HepG2 (cell line): ENCODE results near the gene IFITM10. TPM values are rescaled to one million over a fixed set of nuclear protein-coding genes. Genes with fewer than 3 reads are reported as not detected.

ENCODE experiments used
- CCAR2 ChIP-seq: fragments of 200-400 bp; formaldehyde crosslinking; optimal IDR thresholded peaks from 2 replicates; pipeline ENCODE3; 2018; ENCODE audit warnings: low read depth, mild to moderate bottlenecking, low read length, moderate library complexity
- ESRRA ChIP-seq: sonication (generic); formaldehyde crosslinking; IDR thresholded peaks from 2 replicates; pipeline ENCODE4 v1.5.1; 2020; ENCODE audit warnings: mild to moderate bottlenecking, low read depth, missing genetic modification reagents
- FOXO1 ChIP-seq: sonication (generic); formaldehyde crosslinking; IDR thresholded peaks from 2 replicates; pipeline ENCODE4 v1.4.0; 2020; ENCODE audit warnings: missing genetic modification reagents
- FUBP1 ChIP-seq: sonication (generic); formaldehyde crosslinking; IDR thresholded peaks from 2 replicates; pipeline ENCODE4 v1.5.1; 2020; ENCODE audit warnings: missing genetic modification reagents, mild to moderate bottlenecking, borderline replicate concordance
- IRF1 ChIP-seq: sonication (generic); formaldehyde crosslinking; IDR thresholded peaks from 2 replicates; pipeline ENCODE4 v1.4.0; 2020; ENCODE audit warnings: low read depth, mild to moderate bottlenecking, missing genetic modification reagents
- NFIC ChIP-seq: IDR thresholded peaks from 2 replicates; pipeline ENCODE4 v1.6.1; 2012; ENCODE audit warnings: mild to moderate bottlenecking, low read length, inconsistent platforms
- PPARG ChIP-seq: conservative IDR thresholded peaks from 2 replicates; pipeline ENCODE4 v1.6.1; 2016; ENCODE audit warnings: missing biosample characterization, missing genetic modification reagents
- RORA ChIP-seq: sonication (generic); formaldehyde crosslinking; IDR thresholded peaks from 2 replicates; pipeline ENCODE4 v1.5.0; 2020; ENCODE audit warnings: mild to moderate bottlenecking, missing genetic modification reagents, moderate library complexity
- SKIL ChIP-seq: sonication (generic); formaldehyde crosslinking; IDR thresholded peaks from 2 replicates; pipeline ENCODE4 v1.8.0; 2022; ENCODE audit warnings: missing genetic modification reagents, mild to moderate bottlenecking, moderate library complexity, borderline replicate concordance
- SYNCRIP ChIP-seq: fragments of 200-400 bp; formaldehyde crosslinking; IDR thresholded peaks from 2 replicates; pipeline ENCODE4 v1.6.1; 2018; ENCODE audit warnings: mild to moderate bottlenecking, low read depth, low read length; ENCODE audit not compliant: insufficient read depth
- TCF12 ChIP-seq, 2 experiments: fragments of 450-650 bp in 1 of 2; sonication (generic) in 1 of 2; formaldehyde crosslinking in 1 of 2; IDR thresholded peaks; 2 replicates each; pipeline versions ENCODE4 v1.6.1 to v1.8.0; 2017 to 2022; ENCODE audit warnings: antibody characterized with exemption in 1 of 2, mild to moderate bottlenecking in 1 of 2, missing genetic modification reagents in 1 of 2, moderate library complexity in 1 of 2
- TFAP4 ChIP-seq: sonication (generic); IDR thresholded peaks from 2 replicates; pipeline ENCODE4 v1.6.1; 2016; ENCODE audit warnings: low read depth, borderline replicate concordance
- THAP11 ChIP-seq: IDR thresholded peaks from 2 replicates; pipeline ENCODE4 v1.6.1; 2016; ENCODE audit warnings: missing biosample characterization, missing genetic modification reagents
- ZBTB49 ChIP-seq: sonication (generic); formaldehyde crosslinking; IDR thresholded peaks from 2 replicates; pipeline ENCODE4 v1.4.0; 2020; ENCODE audit warnings: missing genetic modification reagents, borderline replicate concordance
- ZFP36L1 ChIP-seq: sonication (generic); formaldehyde crosslinking; IDR thresholded peaks from 2 replicates; pipeline ENCODE4 v1.8.0; 2022; ENCODE audit warnings: mild to moderate bottlenecking, missing genetic modification reagents, moderate library complexity
- ZNF10 ChIP-seq: sonication (generic); formaldehyde crosslinking; IDR thresholded peaks from 2 replicates; pipeline ENCODE4 v1.4.0; 2020; ENCODE audit warnings: mild to moderate bottlenecking, low read depth, missing genetic modification reagents, borderline replicate concordance
- ZNF121 ChIP-seq: sonication (generic); formaldehyde crosslinking; IDR thresholded peaks from 2 replicates; pipeline ENCODE4 v1.5.0; 2020; ENCODE audit warnings: mild to moderate bottlenecking, missing genetic modification reagents
- ZNF230 ChIP-seq: sonication (generic); formaldehyde crosslinking; IDR thresholded peaks from 2 replicates; pipeline ENCODE4 v1.4.0; 2020; ENCODE audit warnings: mild to moderate bottlenecking, missing genetic modification reagents
- ZNF260 ChIP-seq: sonication (generic); formaldehyde crosslinking; IDR thresholded peaks from 2 replicates; pipeline ENCODE4 v1.4.0; 2020; ENCODE audit warnings: missing genetic modification reagents, low read depth, mild to moderate bottlenecking, borderline replicate concordance
- ZNF563 ChIP-seq: sonication (generic); formaldehyde crosslinking; IDR thresholded peaks from 2 replicates; pipeline ENCODE4 v1.8.0; 2022; ENCODE audit warnings: mild to moderate bottlenecking, moderate library complexity, missing genetic modification reagents
- polyA plus RNA-seq, 8 experiments: library from polyadenylated mRNA; depleted of rRNA in 3 of 8; stranded (reverse) in 7 of 8; unstranded in 1 of 8; fragments of >200 nt; fragmentation: Illumina TruSeq in 4 of 8; extraction: Trizol in 4 of 8; gene quantifications; 2 replicates each; pipeline versions ENCODE4 v1.2.1 to v1.2.3, GENCODE V29; 2011 to 2016; ENCODE audit warnings: low read depth in 4 of 8, missing spikeins in 1 of 8, mixed read lengths in 1 of 8; ENCODE audit not compliant: insufficient read depth in 1 of 8
- total RNA-seq, 5 experiments: library from RNA; depleted of rRNA; stranded (reverse); fragments of >200 nt; fragmentation: Illumina TruSeq; extraction: Trizol; gene quantifications; 2 replicates each; pipeline ENCODE4 v1.2.3, GENCODE V29; 2016; ENCODE audit warnings: low read depth in 1 of 5

Gene IFITM10
- total and polyA plus RNA-seq, 2 of the 13 experiments (the other 11 are each of a cell fraction or from before 2014, with no cell fraction given) = 0.09 to 0.13 TPM

- TF ChIP-seq ZBTB49 (CRISPR knock-in tag) (no peak), ZNF230 (peak; percentile 55; the same call in 1 of the 2 replicates), THAP11 (CRISPR knock-in tag) (peak; percentile 80), FOXO1 (CRISPR knock-in tag) (peak; percentile 96), ZFP36L1 (peak; percentile 79; the same call in 1 of the 2 replicates), PPARG (CRISPR knock-in tag) (peak; percentile 89), SYNCRIP (no peak), TFAP4 (peak; percentile 92), NFIC (no peak), TCF12 (IDR thresholded peaks at IDR 0.05) (no peak), TCF12 (CRISPR knock-in tag; IDR thresholded peaks at IDR 0.05) (peak; percentile 98), ZNF121 (CRISPR knock-in tag) (peak; percentile 10; the same call in 1 of the 2 replicates), IRF1 (CRISPR knock-in tag) (no peak), CCAR2 (no peak), ESRRA (CRISPR knock-in tag) (peak; percentile 67), RORA (CRISPR knock-in tag) (no peak), ZNF10 (CRISPR knock-in tag) (no peak), SKIL (peak; percentile 89), FUBP1 (CRISPR knock-in tag) (peak; percentile 78; the same call in 1 of the 2 replicates), ZNF563 (CRISPR knock-in tag) (no peak; the same call in 1 of the 2 replicates), ZNF260 (no peak)
These were observed 59.1 kb downstream of the IFITM10 start (continued) for GRCh38 chr11:1691026-1691877.
